GM21717 (cell line): Measurements from ENCODE around the gene PERCC1.
"Not testable (repeated sequence)": the region's sequence is repeated elsewhere in the genome, so short reads cannot be mapped to it uniquely, and the experiment has no call there.

Source experiments
- ATAC-seq: cut with Tn5 transposase; IDR thresholded peaks from one replicate; pipeline ENCODE4 v1.9.1; 2021; ENCODE audit warnings: mild to moderate bottlenecking, moderate library complexity; ENCODE audit not compliant: unreplicated experiment

The PERCC1 gene

DNA sequence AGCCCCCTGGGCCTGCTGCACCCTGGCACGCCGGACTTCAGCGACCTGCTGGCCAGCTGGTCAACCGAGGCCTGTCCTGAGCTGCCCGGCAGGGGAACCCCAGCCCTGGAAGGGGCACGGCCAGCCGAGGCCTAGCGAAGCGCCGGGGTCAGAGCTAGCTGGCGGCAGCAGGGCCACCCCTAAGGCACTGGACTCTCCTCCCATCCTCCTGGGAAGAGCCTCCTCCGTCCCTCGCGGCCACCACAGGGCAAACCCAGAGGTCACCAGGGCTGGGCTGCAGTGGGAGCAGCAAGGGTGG lies 2.3 kb downstream of the PERCC1 start:
- ATAC-seq: no peak

DNA sequence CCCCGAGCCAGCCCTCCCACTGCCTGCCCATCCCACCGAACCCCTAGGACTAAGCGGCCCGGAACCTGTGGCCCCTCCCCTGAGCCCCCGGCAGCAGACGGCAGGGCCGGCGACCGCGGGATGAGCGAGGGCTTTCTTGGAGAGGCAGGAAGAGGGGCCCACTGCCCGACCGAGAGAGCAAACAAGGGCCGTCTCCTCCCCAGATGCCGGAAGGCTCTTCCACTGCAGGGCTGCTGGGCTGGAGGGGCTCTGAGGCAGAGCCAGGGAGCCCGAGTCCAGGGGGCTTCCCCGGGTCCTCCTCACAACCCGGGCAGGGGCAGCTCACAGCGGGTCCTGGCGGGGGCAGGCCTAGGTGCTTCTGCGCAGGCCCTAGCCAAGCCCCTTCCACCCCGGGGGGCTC lies 2.9 kb downstream of the PERCC1 start:
- no peak for ATAC-seq

DNA sequence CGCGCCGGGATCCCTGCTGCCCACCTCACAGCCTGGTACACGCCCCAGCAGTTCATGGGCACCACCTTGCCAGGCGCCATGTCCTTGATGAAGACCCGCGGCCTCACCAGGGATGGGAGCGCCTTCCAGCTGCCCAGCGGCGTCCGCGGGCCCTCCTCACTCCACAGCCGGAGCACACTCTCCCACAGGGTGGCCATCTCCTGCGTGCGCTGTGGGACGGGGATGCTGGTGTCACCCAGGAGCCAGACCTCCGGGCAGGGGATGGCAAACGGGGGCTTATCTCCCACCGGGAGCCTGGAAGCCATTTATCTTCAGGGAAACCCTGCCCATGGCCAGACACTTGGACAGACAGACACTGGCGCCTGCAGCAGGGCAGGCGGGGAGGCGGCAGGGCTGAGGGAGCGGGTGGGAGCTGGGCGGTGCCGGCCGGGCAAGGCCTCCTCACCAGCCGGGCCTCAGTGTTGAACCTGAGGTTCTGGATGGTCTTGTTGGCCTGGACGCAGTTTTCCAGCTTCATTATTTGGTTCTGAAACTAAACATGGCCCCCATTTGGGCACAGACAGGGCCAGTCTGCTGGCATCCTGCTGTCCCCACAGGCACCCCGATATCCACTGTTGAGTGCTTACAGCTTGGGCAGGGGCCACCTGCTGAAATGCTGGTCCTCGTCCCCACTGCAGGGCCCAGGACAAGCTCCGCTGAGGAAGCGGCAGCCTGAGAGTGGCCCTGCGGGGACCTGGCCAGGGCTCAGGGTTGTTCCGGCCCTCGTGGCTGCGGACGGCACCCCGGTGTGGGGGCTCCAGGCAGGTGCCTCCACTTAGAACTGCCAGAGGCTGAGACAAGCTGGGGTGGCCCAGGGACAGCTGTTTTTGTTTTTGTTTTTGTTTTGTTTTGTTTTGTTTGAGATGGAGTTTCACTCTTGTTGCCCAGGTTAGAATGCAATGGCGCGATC lies 4.0 kb downstream of the PERCC1 start:
- no peak for ATAC-seq

DNA sequence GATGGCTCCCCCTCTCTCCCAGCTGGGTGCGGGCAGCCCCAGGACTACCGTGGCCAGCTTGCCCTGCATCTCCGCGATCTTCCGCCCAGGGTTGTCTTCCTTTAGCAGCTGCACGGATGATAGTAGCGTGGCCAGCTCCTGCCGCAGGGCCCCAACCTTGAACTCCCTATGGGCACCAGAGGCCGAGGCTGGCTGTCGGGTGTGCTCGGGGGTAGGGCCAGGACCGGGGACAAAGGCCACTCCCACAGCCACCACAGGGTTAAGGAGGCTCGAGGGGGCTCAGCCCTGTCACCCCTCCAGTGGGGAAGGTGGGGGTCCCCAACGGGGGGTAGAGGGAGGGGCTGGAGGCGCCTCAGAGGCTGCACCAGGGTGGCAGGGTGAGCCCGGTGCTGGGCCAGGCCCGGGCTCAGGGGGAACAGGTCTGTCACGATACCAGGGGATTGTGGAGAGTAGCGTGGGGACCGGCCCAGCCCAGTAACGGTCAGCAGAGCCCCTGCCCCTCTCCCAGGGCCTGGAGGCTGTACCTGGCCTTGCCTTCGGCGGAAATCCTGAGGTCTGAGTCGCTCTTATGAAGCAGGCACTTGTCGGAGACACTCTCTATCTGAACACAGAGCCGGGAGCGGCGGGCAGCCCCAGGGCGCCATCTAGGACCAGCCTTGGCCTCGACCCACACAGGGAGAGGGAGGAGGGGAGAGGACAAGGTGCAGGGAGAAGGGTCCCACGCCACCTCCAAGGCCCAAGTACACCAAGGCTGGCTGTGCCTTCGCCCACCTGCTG lies 5.2 kb downstream of the PERCC1 start:
- ATAC-seq: no peak

DNA sequence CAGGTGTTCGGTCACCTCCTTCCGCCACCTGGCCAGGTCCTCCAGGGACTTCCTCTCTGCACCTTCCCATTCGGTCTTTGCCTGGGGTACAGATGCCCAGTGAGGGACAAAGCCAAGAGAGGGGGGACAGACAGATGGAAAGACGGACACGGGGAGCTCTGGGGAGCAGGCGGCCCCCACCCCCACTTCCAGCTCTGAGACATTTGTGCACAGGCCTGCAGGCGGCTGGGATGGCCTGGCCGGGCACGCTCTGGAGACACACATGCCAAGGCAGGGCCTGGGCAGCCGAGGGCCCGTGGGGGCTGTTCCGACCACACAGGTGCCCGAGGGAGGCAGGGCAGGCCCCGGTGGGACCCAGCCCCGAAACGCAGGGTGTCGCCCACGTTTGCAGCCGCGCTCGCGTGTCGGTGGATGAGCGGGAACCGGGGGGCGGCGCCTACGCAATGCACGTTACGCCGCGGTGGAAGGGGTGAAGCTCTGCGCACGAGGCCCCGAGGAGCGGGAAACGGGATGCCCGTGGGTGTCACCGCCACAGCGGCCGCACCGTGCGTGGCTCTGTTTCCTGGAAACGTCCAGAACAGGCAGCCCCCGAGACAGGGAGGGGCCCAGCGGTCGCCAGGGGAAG lies 6.0 kb downstream of the PERCC1 start:
- no peak for ATAC-seq

DNA sequence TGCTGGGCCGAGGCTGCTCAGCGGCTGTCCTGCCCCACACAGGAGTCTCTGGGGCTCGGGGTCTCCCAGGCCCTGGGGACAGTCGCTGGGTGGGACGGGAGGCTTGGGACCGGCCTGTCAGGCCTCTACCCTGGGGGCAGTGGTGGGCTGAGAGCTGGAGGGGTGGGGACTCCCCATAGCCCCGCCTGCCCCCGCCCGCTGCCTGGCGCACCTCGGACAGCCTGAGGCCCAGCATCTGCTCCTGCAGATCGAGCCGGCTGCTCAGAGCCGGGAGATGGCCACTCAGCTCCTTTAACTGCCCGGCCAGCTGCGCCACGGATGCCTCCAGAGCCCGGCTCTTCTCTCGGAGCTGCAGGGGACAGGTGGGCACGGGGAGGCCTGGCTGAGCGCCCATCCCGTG lies 6.7 kb downstream of the PERCC1 start:
- no peak for ATAC-seq

DNA sequence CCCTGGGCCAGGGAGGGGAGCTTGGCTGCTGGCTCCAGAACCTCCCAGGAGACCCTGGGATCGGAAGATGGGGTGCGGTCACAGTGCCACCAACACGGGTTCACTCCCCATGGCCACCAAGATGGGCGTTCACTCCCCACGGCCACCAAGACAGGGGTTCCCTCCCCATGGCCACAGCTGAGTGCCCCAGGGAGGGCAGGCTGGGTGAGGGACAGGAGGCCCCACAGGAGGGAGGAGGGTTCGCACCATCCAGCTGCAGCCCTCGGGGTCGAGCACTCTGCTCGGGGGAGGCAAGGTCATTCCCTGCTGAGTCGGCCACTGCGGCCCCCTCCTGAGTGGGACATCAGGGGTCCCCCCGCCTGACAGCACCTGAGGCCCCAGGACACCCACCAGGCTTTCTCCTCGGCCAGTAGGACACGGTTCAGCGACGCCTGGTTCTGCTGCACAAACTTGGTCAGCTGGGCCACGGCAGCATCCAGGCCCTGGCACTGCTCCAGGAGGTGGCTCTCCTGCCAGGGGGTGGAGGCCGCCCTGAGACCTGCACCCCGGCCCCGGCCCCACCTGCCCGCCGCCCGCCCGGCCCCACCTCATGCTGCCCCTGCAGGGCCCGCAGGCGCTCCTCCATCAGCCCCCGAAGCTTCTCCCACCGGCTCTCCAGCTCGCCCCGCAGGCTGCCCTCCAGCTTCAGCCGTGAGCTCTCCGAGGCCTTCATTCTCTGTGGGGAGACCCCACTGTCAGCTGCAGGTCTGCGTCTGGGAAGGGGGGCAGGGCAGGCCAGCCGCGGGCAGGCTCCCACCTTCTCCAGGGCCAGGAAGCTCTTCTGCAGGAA lies 7.6 kb downstream of the PERCC1 start:
- ATAC-seq: no peak

DNA sequence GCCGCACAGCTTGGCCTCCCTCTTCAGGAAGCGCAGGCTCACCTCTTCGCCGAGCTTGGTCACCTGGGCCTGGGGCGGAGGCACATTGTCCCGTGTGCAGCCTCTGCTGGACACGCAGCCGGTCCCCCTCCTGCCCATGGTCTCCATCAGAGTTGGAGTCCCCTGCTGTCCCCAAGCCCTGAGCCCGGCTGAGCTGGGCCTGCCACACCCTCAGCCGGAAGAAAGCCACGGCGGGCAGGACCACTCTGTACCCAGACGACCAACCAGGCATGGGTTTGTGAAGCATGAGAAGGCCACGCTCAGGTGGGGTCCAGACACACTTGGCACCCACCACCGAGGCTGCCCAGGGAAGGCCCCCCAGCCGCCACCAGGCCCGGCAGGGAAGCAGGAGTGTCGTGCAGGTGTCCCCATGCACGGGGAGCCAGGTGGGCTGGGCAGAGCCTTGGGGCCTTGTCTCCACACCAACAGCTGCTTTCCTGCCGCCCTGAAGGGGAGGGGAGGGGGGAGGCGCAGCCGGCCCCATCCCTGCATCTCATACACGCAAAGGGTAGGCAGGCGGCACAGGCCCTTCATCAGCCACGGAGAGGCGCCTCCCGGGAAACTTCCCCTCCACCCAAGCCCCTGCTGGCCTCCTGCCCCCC lies 8.3 kb downstream of the PERCC1 start:
- ATAC-seq: no peak

DNA sequence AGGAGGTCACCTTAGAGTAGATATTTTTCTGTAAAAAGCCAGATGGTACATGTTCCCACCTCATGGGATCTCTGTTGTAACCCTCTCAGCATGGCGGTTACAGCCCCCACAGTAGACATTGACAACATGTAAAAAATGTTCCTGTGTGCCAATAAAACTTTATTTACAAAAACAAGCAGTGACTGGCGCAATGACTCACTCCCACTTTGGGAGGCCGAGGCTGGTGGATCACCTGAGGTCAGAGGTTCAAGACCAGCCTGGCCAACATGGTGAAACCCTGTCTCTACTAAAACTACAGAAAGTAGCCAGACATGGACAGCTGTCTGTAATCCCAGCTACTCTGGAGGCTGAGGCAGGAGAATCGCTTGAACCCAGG lies 8.8 kb downstream of the PERCC1 start:
- not testable (repeated sequence) for ATAC-seq

DNA sequence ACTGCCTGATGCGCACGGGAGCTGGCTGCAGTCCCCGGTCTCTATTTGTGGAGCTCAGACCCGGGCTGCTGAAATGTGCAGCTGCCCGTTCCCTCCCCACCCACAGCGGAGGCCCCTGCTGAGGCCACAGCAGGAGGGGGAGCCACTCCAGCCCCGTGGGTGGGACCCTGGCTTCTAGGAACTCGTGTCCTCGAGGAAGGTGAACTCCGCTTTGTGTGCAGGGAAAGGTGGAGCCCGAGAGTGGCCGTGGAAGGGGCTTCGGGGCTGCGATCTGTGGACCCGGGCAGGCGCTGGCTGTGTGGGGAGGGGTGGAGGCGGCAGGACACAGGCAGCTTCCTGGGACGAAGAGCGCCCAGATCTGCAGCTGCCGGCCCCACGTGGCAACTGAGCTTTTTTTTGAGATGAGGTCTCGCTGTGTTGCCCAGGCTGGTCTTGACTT lies 10.5 kb downstream of the PERCC1 start:
- ATAC-seq: no peak

DNA sequence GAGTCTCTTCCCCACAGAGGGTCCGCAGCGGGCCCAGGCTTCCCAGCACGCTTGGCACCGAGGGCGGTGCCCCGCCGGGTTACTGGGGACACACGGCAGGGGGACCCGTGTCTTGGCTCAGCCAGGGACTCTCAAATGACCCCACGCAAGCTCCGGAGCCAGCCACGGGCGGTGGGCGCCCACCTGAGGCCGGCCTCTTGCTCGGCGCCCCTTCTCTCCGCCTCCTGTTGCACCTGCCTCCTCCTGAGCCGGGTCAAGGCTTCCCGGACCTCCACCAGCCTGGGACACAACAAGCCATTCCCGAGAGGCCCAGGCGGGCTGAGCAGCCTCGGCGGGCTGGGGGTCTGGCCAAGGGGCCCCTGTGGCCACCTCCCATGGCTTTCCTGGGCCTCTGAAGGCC lies 11.8 kb downstream of the PERCC1 start:
- ATAC-seq: no peak

DNA sequence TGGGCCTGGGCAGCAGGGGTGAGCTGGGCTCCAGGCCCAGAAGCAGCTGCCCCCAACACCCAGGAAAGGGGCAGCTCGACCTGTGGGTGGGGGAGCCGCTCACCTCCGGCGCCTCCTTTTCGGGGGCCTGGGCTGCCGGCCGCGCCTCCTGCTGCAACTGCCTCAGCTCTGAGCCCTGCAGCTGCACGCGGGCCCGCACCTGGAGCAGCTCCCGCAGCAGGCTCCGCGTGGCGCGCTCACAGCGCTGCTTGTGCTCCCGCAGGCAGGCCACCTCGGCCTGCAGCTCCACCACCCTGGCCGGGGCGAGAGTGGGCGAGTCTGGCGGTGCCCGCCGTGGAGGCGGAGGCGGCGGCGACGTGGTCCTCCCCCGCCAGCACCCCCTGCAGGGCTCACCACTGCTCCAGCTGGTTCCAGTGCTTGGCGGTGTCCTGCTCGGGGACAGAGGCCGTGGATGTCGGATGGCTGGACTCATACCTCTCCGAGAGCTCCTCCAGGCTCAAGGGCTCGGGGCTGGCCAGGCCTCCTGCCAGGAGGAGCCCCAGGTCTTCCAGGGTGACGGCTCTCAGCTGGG lies 12.6 kb downstream of the PERCC1 start:
- ATAC-seq: no peak

DNA sequence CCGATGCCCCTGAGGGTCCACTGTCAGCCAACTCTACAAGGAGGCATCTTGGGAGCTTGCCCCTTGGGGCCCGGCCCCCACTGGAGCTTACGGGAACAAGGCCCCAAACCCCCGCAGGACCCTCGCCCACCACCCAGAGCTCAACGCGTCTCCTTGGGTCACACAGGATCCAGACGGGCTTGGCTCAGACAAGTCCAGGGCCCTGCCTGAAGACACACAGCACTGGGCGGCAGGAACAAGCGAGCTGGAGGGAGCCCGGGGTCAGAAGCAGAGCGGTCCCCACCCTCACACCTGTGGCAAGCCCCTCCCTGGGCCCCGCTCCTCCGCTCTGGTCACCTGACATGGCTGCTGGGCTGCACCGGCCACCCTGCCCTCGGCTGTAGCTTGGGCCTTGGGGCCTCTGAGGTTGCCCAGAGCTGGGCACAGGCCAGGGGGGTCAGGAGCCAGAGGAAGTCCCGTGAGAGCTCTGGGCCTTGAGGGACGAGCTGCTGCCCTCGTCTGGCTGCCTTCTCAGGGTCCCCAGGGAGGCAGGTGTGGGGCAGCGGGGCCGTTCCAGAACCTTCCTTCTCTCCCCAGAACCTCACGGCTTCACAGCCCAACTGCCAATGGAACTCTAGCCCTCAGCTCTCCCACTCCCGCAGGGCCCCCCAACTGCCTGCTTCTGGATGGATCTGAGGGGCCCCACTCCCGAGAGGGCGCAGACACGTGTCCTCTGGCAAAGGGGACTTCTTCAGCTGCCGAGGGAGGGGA lies 13.3 kb downstream of the PERCC1 start, which contains the start of gene CCDC154:
CCDC154 (minus strand) TSS at position 577 of the 750 bp plus-strand sequence; CDS start at position 343, 234 bp downstream.
- ATAC-seq: no peak

DNA sequence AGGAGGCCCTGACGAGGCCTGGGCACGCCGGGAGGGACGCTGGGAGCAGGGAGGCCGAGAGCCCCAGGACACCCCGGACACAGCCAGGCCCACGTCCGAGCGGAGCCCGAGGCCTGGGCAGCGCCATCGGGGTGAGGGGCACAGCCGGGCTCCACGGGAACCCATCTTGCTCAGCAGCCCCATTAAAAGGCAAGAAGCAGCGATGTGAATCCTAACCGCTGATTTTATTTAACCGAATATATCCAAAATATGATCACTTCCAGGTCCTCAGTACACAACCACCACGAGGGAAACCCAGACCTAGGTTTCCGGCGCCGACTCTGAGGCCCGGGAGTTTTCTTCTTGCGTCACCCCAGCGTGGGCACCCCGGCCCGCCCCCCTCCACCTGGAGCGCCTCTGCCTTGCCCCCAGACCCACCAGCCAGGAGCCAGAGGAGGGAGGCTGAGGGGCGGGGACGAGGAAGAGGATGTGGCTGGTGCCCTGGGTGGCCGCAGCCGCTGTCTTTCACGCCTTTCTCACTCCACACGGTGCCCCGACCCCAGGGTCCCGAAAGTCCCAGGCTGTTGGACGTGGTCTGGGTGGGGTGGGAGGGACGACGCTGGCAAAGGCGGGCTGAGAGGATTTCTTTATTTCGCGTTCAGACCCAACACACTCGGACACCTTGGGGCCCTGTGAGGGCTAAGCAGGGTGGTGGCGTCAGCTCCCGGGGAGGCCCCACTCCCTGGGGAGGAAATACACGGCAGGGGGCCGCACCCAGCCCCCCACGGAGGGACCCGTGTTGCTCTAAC lies 14.0 kb downstream of the PERCC1 start:
- no peak for ATAC-seq

DNA sequence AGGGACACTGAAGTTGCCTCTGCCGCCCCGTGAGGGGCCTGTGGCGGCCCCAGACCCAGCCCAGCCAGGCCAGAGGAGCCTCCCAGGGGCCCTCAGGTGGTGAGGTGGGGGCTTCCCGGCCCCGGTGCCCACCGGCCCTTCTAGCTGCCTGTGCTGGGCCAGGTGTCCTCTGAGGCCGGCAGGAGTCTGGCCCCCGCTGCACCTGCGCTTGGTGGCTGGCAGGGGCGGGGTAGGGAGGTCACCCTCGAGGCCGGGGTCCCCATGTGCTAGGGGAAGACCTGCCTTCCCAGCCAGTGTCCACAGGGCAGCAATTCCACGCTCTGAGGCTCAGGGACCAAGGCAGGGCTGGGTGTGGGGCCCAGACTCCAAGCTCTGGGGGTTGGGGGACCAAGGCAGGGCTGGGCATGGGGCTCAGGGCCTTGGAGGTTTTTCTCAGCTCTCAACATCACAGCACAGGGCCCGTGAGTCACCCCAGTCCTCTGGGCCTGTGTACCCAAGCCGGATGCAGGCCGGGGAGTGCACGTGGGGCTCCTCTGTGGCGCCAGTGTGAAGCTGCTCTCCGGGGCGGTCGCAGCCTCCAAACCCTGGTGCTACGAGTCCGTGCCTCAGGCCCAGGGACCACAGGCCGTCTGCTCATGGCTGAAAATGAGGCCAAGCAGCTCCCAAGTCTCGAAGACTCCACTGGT lies 14.8 kb downstream of the PERCC1 start:
- ATAC-seq: no peak

DNA sequence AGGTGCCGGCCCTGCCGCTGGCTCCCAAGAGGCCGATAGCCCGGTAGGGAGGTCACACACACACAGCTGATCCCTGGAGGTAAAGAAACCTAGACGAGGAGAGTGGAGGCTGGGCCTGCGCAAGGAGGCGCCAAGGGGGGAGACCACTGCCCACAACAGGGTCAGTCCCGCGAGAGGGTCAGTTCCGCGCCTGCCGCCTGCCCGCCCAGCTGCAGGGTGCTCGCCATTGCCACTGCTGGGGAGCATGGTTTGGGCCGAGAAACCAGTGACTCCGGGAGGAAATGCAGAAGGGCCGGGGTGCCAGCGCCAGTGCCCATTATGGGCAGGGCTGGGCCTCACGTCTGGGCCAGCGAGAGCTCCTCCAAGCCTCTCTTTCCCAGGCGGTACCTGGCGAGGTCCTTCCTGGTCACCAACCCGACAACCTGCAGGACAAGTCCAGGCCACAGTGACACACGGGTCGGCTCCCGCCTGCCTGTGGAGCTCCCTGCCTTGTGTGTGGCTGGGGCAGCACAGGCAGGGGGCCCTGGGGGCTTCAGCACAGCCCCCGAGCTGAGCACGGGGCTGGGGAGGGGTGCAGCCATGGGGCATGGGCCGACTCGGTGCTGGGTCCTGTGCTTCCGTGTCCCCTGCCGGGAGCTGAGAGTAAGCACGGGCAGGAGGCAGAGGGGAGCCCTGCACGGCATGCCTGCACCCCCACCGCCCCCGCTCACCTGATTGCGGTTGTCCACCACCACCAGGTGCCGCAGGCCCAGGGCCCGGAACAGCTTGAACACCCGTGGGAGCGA lies 15.6 kb downstream of the PERCC1 start:
- no peak for ATAC-seq

DNA sequence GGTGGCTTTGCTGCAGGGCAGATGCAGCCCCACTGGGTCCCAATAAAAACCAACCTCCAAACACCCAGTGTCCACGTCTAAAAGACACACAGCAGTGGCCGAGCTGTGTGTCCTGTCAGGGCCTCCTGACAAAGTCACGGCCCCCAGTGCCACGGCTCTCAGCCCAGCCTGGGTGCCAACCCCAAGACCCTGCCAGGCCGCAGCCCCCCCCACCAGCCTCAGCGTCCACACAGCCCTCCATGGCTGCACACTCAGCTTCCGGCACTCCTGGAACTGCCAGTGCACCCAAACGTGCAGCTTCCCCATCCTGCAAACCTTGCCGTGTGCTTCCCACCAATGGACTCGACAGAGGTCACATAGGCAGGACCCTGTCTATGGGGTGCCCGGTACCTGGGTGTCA lies 17.1 kb downstream of the PERCC1 start:
- ATAC-seq: no peak
